HG03571 (cell line): ENCODE measurements around the gene ZDHHC7.
A peak's percentile ranks its signal among the peaks of the same experiment; 100 is the strongest.
"Not testable (repeated sequence)": the region's sequence is repeated elsewhere in the genome, so short reads cannot be mapped to it uniquely, and the experiment has no call there.

Source experiments
- ATAC-seq: cut with Tn5 transposase; IDR thresholded peaks from one replicate; pipeline ENCODE4 v1.9.1; 2021; ENCODE audit not compliant: unreplicated experiment

ZDHHC7 gene

DNA sequence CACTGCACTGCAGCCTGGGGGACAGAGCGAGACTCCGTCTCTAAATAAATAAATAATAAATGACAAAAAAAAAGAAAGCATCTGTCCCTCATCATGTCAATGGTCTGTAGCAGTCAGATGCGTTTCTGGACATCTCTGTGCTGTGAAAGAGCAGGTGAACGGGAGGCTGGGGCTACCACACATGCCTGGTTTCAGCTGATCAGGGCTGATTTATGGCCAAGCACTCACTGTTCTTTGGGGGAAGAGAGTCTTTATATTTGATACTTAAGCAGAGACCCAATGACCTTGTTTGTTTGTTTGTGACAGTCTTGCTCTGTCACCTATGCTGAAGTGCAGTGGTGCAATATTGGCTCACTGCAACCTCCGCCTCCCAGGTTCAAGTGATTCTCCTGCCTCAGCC is 33.7 kb upstream of the ZDHHC7 start:
- ATAC-seq: no peak

DNA sequence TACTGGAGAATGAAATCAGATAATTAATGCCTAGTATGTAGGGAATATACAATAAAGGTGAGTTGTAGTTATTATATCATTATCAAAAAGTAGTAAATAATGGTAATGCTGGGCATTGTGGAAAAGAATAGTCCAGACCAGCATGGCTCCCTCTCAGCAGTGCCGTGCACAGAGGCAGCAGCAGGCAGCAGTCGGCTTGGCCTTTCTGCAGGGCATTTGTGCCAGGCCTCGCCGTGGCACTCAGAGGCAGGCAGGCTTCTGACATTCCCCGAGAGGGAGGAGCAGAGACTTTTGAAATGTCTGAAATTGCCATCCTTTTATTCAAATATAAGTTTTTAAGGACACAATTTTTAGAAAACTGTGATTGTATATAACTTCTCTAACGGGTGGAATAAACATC is 31.3 kb upstream of the ZDHHC7 start:
- no peak for ATAC-seq

DNA sequence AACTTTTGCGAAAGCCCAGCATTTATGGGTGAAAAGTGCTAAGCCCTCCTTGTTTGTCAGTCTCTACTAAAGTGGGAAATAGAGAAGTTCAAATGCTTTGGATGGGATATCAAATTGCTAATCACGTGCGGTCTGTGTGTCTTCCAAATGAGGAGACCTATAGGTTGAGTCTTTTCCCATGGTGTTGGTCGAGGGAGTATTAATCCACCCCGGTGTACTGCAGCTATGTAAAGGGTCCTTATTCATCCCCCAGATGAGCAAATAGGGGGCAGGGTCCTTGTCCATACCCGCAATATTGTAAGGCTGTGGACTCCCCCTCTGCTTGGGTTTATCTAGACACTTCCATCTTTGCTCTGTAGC is 30.8 kb upstream of the ZDHHC7 start:
- no peak for ATAC-seq

DNA sequence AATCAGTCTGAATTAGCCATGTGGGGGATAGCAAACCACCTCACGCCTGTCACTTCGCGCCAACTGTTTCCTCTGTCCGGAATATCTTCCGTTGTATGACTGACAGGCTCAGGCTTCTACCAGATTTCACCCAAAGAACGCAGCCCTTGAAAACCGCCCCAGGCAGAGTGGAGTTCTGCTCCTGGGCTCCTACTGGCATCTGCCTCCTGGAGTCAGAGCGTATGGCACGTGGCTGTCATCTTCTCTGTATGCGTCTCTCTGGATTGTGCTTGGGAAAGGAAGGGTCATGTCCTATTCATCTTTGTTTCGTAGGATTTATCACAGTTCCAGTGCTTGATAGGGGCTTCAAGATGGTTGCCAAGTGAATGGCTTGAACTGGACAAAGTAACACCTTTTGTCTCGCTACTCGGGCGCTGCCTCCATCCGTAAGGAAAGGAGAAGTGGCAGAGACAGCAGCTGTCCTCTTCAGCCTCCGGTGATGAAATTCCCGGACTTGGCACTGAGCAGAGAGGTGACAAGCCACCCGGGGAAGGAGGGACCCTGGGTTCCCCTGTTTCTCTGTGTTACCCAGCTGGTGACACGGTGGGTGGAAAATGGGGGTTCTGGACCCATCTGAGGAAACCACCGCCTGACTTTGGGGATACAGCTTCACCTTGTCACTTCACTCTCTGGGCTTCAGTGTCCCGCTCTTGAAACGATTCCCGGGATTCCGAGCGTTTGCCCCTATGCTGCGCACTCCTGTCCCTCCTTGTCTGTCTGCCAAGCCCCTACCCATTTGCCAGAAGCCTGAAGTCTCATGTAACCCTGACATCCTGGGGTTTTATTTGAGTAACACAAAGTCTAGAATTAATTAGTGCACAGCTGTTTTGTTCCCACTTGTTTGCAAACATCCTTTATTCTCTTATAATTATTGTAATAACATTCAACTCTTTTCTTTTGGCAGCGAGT is 30.2 kb upstream of the ZDHHC7 start:
- ATAC-seq: no peak

DNA sequence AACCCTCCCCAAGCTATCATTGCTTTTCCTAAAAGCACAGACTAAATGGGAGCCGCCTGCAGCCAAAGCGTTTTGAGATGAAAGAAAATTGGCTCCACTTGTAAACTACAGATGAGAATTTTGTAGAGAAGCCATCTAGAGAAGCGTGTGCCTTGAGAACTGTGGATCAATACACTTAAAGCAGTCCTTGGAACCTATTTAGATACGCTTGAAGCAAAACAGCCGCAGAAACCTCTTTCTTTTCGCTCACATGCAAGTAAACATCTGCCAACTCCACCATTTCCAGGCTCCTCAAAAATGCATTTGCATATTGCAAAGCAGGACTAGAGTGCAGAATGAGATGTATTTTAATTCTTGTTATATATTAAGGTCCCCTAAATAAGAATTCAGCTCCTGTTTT is 29.4 kb upstream of the ZDHHC7 start:
- ATAC-seq: no peak

DNA sequence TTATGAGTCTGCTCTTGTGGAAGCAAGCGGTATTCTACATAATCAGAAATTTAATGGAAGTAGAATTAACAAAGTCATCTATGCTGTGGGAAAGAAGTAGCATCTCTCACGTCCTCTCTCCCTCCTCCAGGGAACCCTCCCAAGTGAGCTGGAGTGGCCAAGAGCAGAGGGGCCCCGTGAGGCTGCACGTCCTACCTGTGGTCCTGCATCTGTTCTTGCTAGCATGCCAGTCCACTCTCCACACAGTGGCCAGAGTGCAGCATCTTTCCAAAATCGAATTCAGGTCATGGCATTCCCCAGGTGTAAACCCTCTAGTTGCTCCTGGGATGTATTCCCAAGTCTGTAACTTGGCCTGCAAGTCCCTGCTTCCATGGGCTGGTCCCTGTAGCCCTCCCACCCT is 26.4 kb upstream of the ZDHHC7 start:
- ATAC-seq: no peak

DNA sequence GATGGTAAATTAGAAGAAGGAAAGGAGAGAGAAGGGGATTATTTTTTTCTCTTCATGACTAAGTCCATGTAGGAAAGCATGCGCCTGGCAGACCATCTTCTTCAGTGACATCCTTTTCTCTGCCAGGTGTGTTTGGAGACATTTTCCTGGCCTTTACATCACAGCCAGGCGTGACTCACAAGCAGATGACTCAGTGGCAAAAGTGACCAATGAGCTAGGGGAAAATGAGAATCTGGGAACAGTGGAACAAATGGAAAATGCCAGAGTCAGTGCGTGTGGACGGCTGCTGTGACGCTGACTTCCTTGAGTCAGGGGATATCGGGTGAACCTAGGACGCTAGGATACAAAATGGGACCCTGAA is 25.7 kb upstream of the ZDHHC7 start:
- no peak for ATAC-seq

DNA sequence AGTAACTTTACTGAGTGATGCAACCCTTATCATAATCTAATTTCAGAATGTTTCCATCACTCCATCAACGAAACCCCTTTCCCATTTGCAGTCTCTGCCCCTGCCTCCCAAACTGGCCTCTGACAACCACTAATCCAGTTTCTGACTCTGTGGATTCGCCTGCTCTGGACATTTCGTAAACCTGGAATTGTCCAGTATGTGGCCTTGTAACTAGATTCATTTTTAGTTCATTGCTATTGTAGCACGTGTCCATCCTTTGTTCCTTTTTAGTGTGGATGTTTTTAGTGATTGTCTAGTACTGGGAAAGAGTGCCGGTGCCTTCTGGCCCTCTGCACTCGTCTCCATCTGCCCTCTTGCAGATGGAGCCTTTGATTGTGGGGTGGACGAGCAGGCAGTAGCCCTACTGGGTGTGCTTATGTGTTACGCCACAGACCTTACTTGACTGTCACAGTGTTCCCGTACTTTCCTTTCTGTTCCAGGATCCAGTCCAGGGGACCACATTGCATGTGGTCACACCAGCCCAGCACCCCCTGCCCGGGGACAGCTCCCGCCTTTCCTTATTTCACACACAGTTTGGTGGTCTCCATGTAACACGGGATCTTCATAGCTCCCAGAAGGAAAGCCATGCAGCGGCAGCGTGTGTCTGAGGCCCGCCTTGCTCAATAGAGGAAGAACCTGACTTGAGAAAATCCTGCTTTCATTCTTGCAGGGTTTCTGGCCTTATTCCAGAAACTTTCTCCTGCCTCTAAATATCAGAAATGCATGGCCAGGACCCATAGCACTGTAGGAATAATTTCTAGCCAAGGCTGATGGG is 25.1 kb upstream of the ZDHHC7 start:
- ATAC-seq: no peak

DNA sequence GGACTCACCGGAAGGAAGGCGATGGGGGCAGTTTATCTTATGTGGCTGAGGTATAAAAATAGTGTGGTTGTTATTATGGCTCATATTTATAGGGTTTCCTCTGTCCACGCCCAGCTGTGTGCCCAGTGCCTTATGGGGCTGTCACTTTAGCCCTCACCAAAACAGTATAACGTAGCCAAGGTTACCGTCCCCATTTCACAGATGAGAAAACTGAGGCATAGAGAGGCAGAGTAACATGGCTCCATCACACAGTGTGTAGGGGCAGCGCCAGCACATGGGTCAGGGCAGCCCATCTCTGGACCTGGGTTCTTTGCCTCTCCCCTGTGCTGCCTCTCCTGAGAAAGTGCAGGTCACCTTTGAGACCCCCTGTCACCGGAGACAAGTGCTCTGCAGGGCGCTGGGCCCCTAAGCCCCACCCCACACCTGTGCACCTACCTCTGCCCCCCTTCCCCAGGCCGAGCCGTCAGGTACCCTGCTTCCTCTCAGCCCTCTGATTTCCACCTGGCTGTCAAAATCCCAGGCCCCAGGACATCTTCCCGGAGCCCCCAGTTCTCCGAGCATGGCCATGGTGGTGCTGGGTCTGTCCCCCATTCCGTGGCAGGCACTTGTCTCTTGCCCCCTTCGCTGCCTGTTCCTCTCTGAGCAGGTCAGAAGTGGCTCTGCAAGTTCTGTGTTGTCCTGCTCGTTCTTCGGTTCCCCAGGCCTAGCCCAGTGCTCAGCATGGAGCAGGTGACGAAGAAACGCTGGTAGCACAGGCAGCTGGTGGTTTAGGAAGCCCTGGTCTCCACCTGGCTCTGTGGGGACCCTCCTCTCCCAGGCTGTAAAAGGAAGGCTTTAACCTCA is 23.5 kb upstream of the ZDHHC7 start:
- no peak for ATAC-seq

DNA sequence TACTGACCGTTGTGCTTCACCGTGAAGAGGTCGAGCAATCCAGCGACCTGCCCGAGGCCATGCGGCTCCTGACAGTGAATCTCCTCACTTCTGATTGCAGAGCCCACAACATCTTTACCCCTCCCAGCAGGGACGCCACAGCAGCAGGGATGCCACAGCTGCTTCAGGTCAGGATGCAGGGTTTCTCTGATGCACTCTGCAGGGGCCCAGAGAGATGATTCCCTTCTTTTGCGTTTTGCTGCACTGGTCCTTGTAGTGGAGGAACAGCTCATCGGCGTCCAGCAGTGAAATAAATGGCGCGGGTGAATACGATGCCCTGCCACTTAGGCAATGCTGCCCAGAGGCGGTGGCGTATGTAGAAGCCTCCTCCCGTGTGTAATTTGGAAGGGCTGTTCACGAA is 21.8 kb upstream of the ZDHHC7 start:
- no peak for ATAC-seq

DNA sequence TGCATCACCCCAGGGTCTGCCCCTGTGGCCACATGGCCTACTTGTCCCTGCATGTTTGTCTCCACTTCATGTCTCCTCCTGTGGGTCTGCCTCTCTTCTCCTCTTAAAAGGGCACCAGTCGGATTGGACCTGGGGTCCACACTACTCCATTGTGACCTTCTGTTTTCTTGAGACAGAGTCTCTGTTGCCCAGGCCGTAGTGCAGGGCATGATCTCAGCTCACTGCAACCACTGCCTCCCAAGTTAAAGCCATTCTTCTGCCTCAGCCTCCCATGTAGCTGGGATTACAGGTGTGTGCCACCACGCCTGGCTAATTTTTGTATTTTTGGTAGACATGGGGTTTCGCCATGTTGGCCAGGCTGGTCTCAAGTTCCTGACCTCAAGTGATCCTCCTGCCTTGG is 20.9 kb upstream of the ZDHHC7 start:
- not testable (repeated sequence) for ATAC-seq

DNA sequence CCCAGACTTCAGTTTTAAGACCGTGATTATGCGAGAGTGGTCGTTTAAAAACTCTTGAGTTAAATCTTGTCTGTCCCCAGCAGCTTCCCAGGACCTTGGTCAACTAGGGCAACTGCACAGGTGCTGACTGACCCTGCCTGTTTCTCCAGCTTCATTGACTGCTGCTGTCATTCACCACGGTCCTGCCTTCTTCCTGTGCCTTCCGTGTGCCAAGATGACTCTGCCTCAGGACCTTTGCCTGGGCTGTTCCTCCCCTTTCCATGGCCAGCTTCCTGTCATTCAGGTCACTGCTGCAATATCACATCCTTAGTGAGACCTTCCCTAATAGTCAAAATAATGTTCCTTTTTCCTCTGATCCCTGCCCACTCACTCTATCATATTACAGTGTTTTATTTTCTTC is 20.1 kb upstream of the ZDHHC7 start:
- no peak for ATAC-seq

DNA sequence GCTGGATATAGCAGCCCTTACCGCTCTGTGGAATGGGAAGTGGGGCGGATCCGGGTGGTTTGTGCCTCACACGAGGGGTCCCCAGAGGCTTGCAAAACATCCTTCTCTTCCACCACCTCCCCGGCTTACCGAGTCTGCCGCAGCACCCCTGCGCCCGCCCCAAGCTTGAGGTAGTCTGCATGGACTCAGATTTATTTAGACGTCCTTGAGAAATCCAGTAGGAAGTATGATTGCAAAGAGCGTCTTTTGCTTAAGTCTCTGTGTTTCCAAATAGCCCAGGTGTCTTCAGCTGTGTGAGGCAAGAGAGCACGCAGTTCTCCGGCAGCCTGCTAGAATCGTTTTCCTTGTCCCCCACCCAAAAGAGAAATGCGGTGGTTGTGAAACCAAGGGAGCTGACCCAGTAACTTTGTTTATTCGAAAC is 18.7 kb upstream of the ZDHHC7 start:
- no peak for ATAC-seq

DNA sequence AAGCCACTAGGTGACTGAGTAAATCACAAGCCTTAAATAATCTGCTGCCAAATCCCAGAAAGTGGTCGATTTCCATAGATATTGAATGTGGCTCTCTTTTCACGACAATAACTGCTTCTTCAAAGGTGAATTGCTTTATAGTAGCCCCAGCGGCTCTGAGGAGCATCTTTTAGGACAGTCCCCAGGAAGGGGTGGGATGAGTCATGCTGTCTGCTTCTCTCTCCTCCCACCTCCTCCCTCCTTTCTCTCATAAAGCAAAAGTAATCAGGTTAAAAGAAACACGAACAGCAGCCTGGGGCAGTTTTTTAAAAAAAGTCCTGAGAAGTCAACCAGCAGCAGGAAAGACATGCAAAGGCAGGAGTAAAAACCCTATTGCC is 18.1 kb upstream of the ZDHHC7 start:
- no peak for ATAC-seq

DNA sequence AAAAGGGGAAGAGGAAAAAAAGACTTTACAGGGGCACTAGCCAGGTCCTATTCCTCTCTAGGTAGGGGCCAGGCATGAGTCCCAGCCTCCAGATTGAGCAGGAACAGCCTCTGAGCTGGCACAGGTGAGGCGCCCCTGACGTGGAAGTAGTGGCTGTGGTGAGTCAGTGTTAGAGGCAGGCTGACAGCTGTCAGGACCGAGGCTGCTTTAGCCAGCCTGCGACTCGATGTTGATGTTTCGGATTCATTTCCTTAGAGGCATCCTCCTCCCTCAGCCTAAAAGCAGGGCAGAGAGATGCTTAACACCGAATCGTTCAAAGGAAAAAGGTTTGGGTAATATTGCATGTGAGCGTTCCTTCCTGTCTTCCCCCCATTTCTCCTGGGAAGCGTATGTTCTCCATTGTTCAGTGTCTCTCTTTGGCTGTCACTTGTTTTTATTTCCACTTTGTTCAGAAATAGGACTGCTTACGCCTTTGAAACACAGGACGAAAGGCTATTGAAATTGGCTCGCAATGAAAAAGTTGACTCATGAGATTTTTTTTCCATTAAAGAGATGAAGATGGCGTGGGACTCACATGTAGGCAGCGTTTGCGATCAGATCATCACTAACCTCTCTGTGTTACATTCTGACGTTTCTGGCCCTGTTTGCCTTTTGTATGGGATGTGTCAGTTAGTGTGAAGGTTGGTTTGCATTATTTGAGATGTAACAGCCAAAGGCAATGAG is 17.5 kb upstream of the ZDHHC7 start:
- ATAC-seq: no peak

DNA sequence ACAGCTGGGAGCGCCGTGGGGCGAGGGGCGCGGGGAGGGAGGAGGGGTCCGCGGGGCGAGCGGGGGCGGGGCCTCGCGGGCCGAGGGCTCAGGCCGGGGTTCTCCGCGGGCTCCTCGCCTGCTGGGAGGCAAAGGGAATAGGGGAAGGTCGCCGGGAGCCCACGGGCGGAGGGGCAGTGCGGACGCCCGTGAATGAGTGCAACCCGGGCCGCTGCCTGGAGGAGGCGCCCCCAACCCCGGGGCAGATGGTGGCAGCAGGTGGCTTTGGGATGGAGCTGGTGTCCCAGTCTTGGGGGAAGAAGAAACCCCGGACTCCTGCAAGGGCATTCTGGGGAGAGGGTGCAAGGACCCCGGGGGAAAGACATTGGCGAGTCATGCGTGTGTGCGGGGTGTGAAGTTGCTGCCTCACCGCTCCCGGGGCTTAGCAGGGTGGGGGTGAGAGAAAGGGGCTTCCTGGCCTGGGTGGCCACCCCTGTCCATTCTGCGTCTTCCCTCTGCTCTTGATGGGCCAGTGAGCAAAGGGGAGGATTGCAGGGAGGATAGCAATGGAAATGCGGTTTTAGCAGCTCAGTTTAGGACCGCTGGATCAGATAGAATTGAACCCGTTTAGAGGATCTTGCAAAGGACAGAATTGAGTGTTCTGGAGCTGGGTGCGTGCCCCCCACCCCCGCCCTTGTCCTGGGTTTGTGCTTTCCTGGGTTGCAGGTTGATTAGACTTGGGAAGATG is 16.8 kb upstream of the ZDHHC7 start:
- ATAC-seq: peak; percentile 18

DNA sequence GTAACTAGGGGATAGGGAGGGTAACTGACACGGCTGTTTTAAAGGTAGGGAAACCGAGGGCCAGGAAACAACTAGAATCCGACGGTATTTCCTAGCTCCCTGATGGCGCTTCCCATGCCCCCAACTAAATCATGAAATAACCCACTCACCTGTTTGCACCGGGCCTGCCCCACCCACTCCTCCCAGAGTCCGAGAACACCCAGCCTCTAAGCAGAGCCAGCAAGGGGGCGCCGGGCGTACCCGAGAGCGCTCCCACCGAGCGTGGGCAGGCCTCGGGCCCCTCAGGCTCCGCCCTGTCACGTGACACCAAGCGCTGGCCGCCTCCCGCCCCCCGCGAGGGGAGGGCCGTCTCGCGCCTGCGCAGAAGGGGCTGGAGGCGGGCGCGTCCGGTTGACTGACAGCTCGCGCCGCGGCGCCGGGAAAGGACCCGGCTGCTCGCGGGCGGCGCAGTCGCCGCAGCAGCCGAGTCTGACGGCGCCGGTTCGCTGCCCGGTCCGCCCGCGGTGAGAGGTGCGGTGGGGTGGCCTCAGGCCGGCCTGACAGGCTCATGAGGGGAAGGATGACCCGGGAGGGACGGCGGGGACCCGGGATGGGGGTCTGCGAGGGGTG is 16.1 kb upstream of the ZDHHC7 start, which contains the start of gene KIAA0513:
KIAA0513 (plus strand) TSS at position 447 of the 609 bp plus-strand sequence. CDS start 39,277 bp downstream, outside the sequence.
- peak; percentile 72 for ATAC-seq

DNA sequence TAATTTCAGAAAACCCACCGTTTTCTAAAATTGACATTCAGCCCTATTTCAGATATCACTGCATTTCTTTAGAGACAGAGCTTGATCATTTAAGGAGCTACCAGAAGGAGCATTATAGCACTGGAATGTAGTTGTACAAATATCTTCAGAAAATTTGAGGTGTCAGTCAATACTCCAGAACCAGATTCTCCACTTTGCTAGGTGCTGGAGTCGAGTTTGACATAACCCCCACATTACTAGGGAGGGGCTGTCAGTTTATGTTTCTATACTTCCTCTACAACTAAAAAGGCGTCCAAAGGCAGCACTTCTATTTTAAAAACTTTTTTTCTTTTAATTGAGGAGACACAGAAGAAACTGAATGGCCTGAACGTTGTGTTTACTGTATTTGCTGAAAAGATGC is 15.4 kb upstream of the ZDHHC7 start:
- ATAC-seq: no peak
